NCI-H1436 treated with DMSO at 0.1 percent for 48 hours (cell line): ENCODE measurements around the gene CYP27A1.

Source experiments
- DNase-seq: peaks from one replicate; lab custom pipeline; 2025; lab: John Stamatoyannopoulos, UW

The CYP27A1 gene

GRCh38 chr2:218858671-218859555 lies 77.0 kb downstream of the CYP27A1 start:
- DNase-seq = no peak

GRCh38 chr2:218859556-218859987 lies 77.6 kb downstream of the CYP27A1 start, which contains the start of gene WNT6:
WNT6 (plus strand) TSS chr2:218859805; CDS start chr2:218860038, 233 bp downstream.
- DNase-seq = no peak

GRCh38 chr2:218859988-218860831 lies 78.3 kb downstream of the CYP27A1 start:
- DNase-seq = no peak

GRCh38 chr2:218860950-218861381 lies 79.0 kb downstream of the CYP27A1 start:
- no peak for DNase-seq

GRCh38 chr2:218861645-218862318 lies 79.8 kb downstream of the CYP27A1 start:
- DNase-seq = no peak

GRCh38 chr2:218863021-218863520 lies 81.1 kb downstream of the CYP27A1 start:
- no peak for DNase-seq
